ENCODE measurements around the gene GRIP2.

DNA sequence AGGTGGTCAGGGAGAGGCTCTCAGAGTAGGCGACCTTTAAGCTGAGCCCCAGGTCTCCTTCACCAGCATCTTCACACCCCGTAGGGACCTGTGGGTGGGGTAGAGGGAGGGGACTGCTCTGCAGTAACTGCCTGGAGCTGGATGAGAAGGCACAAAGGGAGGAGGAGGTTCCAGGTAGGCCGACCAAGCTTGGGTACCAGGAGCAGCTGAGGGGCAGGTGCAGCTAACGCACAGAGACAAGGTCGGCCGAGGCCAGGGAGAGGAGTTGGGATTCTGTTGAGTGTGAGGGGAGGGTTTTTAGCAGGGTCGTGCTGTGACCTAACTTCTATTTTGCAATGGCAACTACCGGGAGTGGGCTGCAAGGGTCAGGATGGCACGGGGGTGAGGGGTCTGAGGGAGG, 5.9 kb upstream of the GRIP2 start:
- TF ChIP-seq, protein P1, sequence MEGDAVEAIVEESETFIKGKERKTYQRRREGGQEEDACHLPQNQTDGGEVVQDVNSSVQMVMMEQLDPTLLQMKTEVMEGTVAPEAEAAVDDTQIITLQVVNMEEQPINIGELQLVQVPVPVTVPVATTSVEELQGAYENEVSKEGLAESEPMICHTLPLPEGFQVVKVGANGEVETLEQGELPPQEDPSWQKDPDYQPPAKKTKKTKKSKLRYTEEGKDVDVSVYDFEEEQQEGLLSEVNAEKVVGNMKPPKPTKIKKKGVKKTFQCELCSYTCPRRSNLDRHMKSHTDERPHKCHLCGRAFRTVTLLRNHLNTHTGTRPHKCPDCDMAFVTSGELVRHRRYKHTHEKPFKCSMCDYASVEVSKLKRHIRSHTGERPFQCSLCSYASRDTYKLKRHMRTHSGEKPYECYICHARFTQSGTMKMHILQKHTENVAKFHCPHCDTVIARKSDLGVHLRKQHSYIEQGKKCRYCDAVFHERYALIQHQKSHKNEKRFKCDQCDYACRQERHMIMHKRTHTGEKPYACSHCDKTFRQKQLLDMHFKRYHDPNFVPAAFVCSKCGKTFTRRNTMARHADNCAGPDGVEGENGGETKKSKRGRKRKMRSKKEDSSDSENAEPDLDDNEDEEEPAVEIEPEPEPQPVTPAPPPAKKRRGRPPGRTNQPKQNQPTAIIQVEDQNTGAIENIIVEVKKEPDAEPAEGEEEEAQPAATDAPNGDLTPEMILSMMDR (IDR thresholded peaks at IDR 0.05): no peak
- TF ChIP-seq EZH2 (IDR thresholded peaks at IDR 0.05) (no peak), EZH2phosphoT487 (IDR thresholded peaks at IDR 0.05) (no peak)
